GM18909 (cell line): Measurements from ENCODE around the gene ZNF385C.

Experiments used
- ATAC-seq: cut with Tn5 transposase; IDR thresholded peaks from one replicate; pipeline ENCODE4 v1.9.1; 2021; ENCODE audit warnings: mild to moderate bottlenecking; ENCODE audit not compliant: unreplicated experiment, poor library complexity

Gene ZNF385C

GRCh38 chr17:42125565-42125964, 27.3 kb upstream of the ZNF385C start:
- no peak for ATAC-seq

- ATAC-seq, result no peak
These were observed 26.0 kb upstream of the ZNF385C start for GRCh38 chr17:42124256-42124655.

- ATAC-seq, result no peak
These were observed 24.4 kb upstream of the ZNF385C start, which contains the start of gene HSPB9 for GRCh38 chr17:42122371-42123303. TSS of gene HSPB9 (plus strand) at chr17:42122804. CDS start at chr17:42122851, 47 bp downstream.

- ATAC-seq, result peak; percentile 67
These were observed 22.8 kb upstream of the ZNF385C start, which contains the start of gene KAT2A for GRCh38 chr17:42120770-42121769. TSS of gene KAT2A (minus strand) at chr17:42121367. CDS start at chr17:42121304, 63 bp downstream.

GRCh38 chr17:42120161-42120769, 22.0 kb upstream of the ZNF385C start:
- no peak for ATAC-seq

GRCh38 chr17:42119301-42119700, 21.0 kb upstream of the ZNF385C start:
- ATAC-seq, result no peak

GRCh38 chr17:42118545-42118944, 20.3 kb upstream of the ZNF385C start:
- no peak for ATAC-seq

GRCh38 chr17:42118126-42118510, 19.8 kb upstream of the ZNF385C start:
- ATAC-seq, result no peak

- ATAC-seq, result no peak
These were observed 19.3 kb upstream of the ZNF385C start for GRCh38 chr17:42117397-42118125.

- no peak for ATAC-seq
These were observed 18.6 kb upstream of the ZNF385C start for GRCh38 chr17:42116705-42117396.

- no peak for ATAC-seq
These were observed 15.8 kb upstream of the ZNF385C start for GRCh38 chr17:42114118-42114517.

GRCh38 chr17:42113293-42114069, 15.2 kb upstream of the ZNF385C start:
- no peak for ATAC-seq

GRCh38 chr17:42112552-42113176, 14.4 kb upstream of the ZNF385C start, which contains the start of gene DHX58:
TSS of gene DHX58 (minus strand) at chr17:42112714. CDS start at chr17:42111892, 822 bp downstream.
- peak; percentile 69 for ATAC-seq

- ATAC-seq, result no peak
These were observed 13.7 kb upstream of the ZNF385C start for GRCh38 chr17:42111871-42112551.

GRCh38 chr17:42111265-42111636, 13.0 kb upstream of the ZNF385C start:
- ATAC-seq, result no peak

GRCh38 chr17:42110301-42111264, 12.3 kb upstream of the ZNF385C start:
- ATAC-seq, result no peak
